ENCODE measurements around the gene POLR3G. TPM values are rescaled to one million over a fixed set of nuclear protein-coding genes. Genes with fewer than 3 reads are reported as not detected.

Gene POLR3G
- total RNA-seq, 1 donor from 2014 or later: 3.2 TPM

GRCh38 chr5:90546216-90546837 lies 71.7 kb downstream of the POLR3G start:
- Mint-ChIP-seq H3K4me3 (ENCODE audit: low read depth) (no peak overlapping the region), H3K36me3 (ENCODE audit: insufficient read depth) (no peaks in the 10 kb centered on the region), H3K4me1 (ENCODE audit: low read depth) (peaks cover 36% of the 10 kb centered on the region), H3K27ac (no peak overlapping the region), H3K9me3 (ENCODE audit: low read depth) (peaks cover 4% of the 10 kb centered on the region), H3K27me3 (no peaks in the 10 kb centered on the region)
- DNase-seq (ENCODE audit: low spot score, unreplicated experiment): no peak
- TF ChIP-seq CTCF (IDR thresholded peaks at IDR 0.05; ENCODE audit: unreplicated experiment): no peak

- Mint-ChIP-seq H3K4me3 (ENCODE audit: low read depth) (no peak overlapping the region), H3K4me1 (ENCODE audit: low read depth) (peaks cover 39% of the 10 kb centered on the region), H3K9me3 (ENCODE audit: low read depth) (peaks cover 4% of the 10 kb centered on the region), H3K27ac (peak overlapping the region; percentile 52), H3K27me3 (no peaks in the 10 kb centered on the region), H3K36me3 (ENCODE audit: insufficient read depth) (no peaks in the 10 kb centered on the region)
- no peak for TF ChIP-seq CTCF (IDR thresholded peaks at IDR 0.05; ENCODE audit: unreplicated experiment)
- DNase-seq (ENCODE audit: low spot score, unreplicated experiment): no peak
Measured at GRCh38 chr5:90547072-90547536, 72.4 kb downstream of the POLR3G start.

GRCh38 chr5:90548069-90548593 lies 73.5 kb downstream of the POLR3G start:
- DNase-seq (ENCODE audit: low spot score, unreplicated experiment): no peak
- H3K27me3 Mint-ChIP-seq: no peaks in the 10 kb centered on the region
- TF ChIP-seq CTCF (IDR thresholded peaks at IDR 0.05; ENCODE audit: unreplicated experiment): no peak
- H3K4me1 Mint-ChIP-seq (ENCODE audit: low read depth): peaks cover 39% of the 10 kb centered on the region
- H3K4me3 Mint-ChIP-seq (ENCODE audit: low read depth): peak overlapping the region; percentile 17
- no peaks in the 10 kb centered on the region for H3K36me3 Mint-ChIP-seq (ENCODE audit: insufficient read depth)
- H3K9me3 Mint-ChIP-seq (ENCODE audit: low read depth): no peaks in the 10 kb centered on the region
- peak overlapping the region; percentile 80 for H3K27ac Mint-ChIP-seq

GRCh38 chr5:90549223-90549622 lies 74.6 kb downstream of the POLR3G start:
- no peak for TF ChIP-seq CTCF (IDR thresholded peaks at IDR 0.05; ENCODE audit: unreplicated experiment)
- Mint-ChIP-seq H3K27me3 (no peaks in the 10 kb centered on the region), H3K36me3 (ENCODE audit: insufficient read depth) (no peaks in the 10 kb centered on the region), H3K4me1 (ENCODE audit: low read depth) (peaks cover 40% of the 10 kb centered on the region), H3K27ac (no peak overlapping the region), H3K9me3 (ENCODE audit: low read depth) (no peaks in the 10 kb centered on the region), H3K4me3 (ENCODE audit: low read depth) (no peak overlapping the region)
- no peak for DNase-seq (ENCODE audit: low spot score, unreplicated experiment)

- no peak overlapping the region for H3K27ac Mint-ChIP-seq
- no peak for DNase-seq (ENCODE audit: low spot score, unreplicated experiment)
- H3K4me3 Mint-ChIP-seq (ENCODE audit: low read depth): no peak overlapping the region
- H3K36me3 Mint-ChIP-seq (ENCODE audit: insufficient read depth): no peaks in the 10 kb centered on the region
- no peak for TF ChIP-seq CTCF (IDR thresholded peaks at IDR 0.05; ENCODE audit: unreplicated experiment)
- H3K9me3 Mint-ChIP-seq (ENCODE audit: low read depth): no peaks in the 10 kb centered on the region
- peaks cover 38% of the 10 kb centered on the region for H3K4me1 Mint-ChIP-seq (ENCODE audit: low read depth)
- no peaks in the 10 kb centered on the region for H3K27me3 Mint-ChIP-seq
Measured at GRCh38 chr5:90549729-90550275, 75.1 kb downstream of the POLR3G start.
